HG03558 (cell line): ENCODE measurements around the gene LIPI.
"Not testable (repeated sequence)": the region's sequence is repeated elsewhere in the genome, so short reads cannot be mapped to it uniquely, and the experiment has no call there.

Experiments used
- ATAC-seq: cut with Tn5 transposase; IDR thresholded peaks from one replicate; pipeline ENCODE4 v1.9.1; 2021; ENCODE audit warnings: moderate number of reproducible peaks; ENCODE audit not compliant: unreplicated experiment; ENCODE audit errors: extremely low read depth

LIPI gene

DNA sequence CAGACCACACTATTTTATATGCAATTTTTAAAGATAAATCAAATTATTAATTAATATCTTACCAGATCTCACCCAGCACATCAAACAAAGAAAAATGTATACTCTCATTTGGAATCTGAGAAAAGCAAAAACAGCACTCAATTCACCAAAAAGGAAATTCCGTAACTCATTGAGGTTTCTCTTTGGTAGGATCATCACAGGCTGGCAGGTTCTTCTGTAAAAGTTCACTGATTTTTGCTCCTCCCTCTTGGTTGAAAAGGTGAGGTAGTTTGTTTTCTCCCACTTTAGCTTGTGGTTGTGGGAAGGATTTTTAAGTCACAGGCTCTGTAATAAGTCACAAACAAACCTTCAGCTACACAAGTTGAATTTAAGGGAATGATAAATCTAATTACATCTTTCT, at the start of gene LIPI:
LIPI (minus strand) TSS at position 218 of the 400 bp plus-strand sequence; CDS start at position 108, 110 bp downstream.
- no peak for ATAC-seq

- no peak for ATAC-seq
These were observed 49.5 kb upstream of the LIPI start for GRCh38 chr21:14260174-14260764.

DNA sequence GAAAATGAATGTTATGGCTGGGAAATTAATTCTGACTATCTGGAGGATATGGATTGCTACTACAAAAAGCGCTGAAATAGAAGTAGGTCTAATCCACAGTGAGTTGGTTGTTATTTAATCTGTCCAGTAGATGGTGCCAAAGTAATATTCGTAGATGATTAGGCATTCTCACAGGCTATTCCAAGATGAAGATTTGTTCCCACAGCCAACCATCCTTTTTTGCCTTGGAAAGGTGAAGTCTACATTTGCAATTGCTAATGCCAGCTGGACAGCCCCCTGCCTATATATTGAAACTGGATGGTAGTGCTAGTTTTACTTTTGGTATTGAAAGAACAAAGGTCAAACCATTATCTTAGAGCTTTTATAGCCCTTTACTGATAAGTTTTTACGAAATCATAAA, 49.0 kb upstream of the LIPI start:
- no peak for ATAC-seq

DNA sequence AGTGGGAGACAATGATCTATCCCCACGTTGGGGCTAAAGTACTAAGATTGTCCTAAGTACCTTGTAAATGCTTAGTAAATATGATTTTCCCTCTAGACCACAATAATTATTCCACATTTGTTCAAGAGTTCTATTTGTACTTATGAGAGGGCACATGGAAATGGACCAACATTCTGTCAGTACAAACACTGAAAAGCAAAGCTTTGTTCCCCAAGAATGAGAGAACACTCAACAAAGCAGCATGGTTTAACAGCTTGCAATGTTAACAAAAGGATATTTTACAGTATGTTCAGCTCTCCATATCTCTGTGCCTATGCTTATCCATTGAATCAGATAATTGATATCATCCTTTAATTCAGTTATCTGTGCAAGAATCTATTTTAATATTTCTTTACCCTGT, 40.6 kb upstream of the LIPI start:
- ATAC-seq = no peak

DNA sequence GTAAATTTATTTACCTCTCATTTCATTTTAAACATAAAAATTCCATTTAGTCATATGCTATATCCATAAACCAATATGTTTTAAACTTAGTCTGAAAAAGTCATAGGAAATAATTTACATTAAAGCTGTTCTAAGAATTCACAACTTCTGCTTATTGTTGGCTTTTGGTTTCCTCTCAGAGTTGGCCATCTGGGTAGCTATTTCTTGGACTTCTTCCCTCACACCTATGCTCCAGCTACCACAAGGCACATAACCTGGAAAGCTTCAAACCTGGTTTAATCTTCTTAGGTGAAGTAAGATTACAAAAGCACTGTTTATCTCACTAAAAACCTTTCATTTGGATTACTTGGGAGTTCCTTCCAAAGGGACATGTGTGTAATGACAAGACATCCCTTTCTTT, 35.0 kb upstream of the LIPI start:
- ATAC-seq = no peak

DNA sequence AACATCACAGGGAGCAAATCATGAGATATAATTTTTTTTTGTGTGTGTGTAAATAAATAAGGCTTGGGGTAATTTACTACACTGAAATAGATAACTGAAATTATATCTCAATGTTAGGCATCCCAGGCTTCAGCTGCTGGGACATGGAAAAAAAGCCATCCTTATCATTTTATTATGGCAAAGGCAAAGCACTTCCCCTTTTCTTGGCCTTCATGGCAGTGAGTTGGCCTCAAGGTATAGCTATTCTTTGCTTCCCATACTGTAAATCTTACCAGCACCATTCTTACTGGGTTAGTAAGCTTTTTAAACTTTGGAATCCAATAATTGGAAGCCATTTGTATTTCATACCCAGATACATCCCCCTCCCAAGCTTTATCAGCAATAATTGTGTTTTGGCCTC, 34.2 kb upstream of the LIPI start:
- no peak for ATAC-seq

DNA sequence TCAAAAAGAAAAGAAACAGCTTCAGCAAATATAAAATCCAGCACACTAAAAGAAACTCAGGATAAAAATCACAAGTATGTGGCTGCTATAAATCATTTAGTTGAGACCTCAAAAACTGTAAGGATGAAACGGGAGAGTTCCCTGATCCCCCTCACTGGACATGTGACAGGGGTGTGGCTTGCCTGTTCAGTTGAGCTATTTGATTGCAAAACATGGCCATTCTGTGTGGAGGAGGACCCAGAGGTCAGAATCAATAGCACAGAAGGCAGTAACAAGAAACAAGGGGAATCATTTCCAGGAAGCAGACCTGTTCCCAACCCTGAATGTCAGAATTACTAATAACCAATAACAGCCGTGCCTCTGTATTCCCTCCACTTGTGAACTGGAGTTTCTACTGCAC, 33.1 kb upstream of the LIPI start:
- ATAC-seq = no peak

DNA sequence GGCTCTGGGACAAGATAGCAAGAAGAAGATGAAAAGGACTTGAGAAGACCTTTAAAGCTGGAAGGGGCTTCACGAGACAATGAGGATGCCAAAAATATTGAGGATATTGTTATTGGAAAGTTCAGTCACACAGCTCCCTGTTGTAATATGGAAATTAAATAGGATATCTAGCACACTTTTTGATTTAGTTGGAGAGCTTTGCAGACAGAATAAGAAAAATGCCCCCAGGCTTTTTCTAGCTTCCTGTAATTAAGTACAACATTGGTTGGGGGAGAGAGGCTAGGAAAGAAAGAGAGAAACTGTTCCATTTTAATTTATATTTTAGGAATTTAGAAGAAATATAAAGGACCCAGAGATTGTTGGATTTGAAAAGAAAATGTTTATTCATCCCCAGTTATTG, 32.7 kb upstream of the LIPI start:
- no peak for ATAC-seq

- no peak for ATAC-seq
These were observed 30.5 kb upstream of the LIPI start for GRCh38 chr21:14241297-14241696.

GRCh38 chr21:14239281-14239680, 28.5 kb upstream of the LIPI start:
- no peak for ATAC-seq

GRCh38 chr21:14236180-14236579, 25.4 kb upstream of the LIPI start:
- no peak for ATAC-seq

DNA sequence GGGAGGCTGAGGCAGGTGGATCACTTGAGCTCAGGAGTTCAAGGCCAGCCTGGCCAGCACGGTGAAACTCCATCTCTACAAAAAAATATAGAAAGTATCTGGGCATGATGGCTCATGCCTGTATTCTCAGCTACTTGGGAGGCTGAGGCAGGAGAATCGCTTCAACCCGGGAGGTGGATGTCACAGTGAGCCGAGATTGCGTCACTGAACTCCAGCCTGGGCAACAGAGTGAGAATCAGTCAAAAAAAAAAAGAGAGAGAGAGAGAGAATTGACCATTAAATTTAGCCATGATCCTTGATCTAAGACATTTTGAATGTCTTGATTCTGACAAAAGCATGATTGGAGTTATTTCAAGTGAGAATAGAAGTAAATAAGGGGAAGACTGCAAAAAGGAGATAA, 24.3 kb upstream of the LIPI start:
- no peak for ATAC-seq

DNA sequence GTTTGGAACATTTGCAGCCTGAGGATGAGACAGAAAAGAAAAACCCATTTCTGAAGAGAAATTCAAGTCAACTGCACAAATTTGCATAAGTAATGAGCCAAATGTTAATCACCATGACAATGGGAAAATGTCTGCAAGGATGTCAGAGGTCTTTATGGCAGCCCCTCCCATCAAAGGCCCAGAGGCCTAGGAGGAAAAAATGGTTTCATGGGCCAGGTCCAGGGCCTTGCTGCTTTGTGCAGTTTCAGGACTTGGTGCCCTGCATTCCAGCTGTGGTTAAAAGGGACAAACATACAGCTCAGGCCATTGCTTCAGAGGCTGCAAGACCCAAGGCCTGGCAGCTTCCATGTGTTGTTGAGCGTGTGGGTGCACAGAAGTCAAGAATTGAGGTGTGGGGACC, 18.6 kb upstream of the LIPI start:
- ATAC-seq = no peak

- ATAC-seq = no peak
These were observed 12.6 kb upstream of the LIPI start for GRCh38 chr21:14223365-14223764.

- peak; percentile 77 for ATAC-seq
These were observed 5.4 kb upstream of the LIPI start, which contains the start of gene RBM11 for GRCh38 chr21:14215971-14216641. Gene RBM11, plus strand, starts transcription at chr21:14216157. Its CDS starts 30 bp downstream, at chr21:14216187.

DNA sequence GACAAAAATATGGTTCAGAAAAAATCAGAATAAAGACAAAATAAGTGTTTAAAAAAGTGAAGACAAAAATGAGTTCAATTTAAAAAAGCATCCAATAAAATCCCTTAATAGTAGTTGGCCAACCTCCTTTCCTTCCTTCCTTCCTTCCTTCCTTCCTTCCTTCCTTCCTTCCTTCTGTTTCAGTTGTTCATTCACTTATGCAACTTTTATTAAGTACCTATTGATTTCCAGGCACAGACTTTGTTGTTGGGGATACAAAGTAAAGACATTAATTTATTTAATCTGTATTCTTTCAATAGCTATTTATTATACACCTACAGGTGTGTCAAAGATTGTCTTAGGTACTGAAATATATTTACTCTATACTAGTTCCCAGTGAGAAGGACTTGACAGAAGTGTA, 2.4 kb upstream of the LIPI start:
- no peak for ATAC-seq

DNA sequence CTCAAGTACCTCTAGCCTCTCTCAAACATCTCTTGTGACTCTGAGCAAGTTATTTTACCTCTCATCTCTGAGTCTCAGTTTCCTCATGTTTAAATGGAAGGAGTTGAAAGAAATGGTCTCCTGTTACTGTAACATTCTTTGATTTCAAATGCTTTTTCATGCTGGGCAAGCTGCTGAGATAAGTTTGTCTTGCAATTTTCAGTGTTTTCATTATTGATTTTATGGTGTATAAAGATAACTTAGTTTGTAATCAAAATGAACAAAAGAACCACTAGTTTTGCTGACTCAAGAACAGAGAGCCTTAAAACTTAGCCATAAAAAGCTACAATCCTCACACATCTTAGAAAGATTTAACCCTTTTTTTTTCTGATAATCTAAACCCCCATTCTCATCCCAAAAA, 4.5 kb downstream of the LIPI start:
- ATAC-seq = no peak

GRCh38 chr21:14166463-14167223, 44.1 kb downstream of the LIPI start:
- not testable (repeated sequence) for ATAC-seq

- no peak for ATAC-seq
These were observed 66.8 kb downstream of the LIPI start for GRCh38 chr21:14143999-14144398.

- ATAC-seq = no peak
These were observed 86.5 kb downstream of the LIPI start for GRCh38 chr21:14124266-14124665.

GRCh38 chr21:14121719-14122118, 89.0 kb downstream of the LIPI start:
- ATAC-seq = no peak
